MCF 10A (cell line): ENCODE measurements around the gene OR52B6. TPM values are rescaled to one million over a fixed set of nuclear protein-coding genes. Genes with fewer than 3 reads are reported as not detected.

ENCODE experiments used
- BruUV-seq: library from RNA; stranded (reverse); fragments of 400-500 nt; replicated peaks from 2 replicates; lab custom pipeline; 2021; lab: Mats Ljungman, UMichigan
- CTCF ChIA-PET: fragments of 300-600 bp; sonication (Branson Sonifier 250); formaldehyde crosslinking; extraction: SDS; loops from one replicate; lab custom pipeline; 2021; ENCODE audit warnings: antibody characterized with exemption, inconsistent platforms; lab: Yijun Ruan, JAX
- POLR2A ChIA-PET: fragments of 300-600, 350-650 bp; sonication (Branson Sonifier 250); formaldehyde crosslinking; extraction: SDS; loops from one replicate; lab custom pipeline; 2020; ENCODE audit warnings: antibody characterized with exemption, inconsistent platforms; lab: Yijun Ruan, JAX
- DNase-seq: peaks from one replicate; pipeline ENCODE4 v3.0.0-alpha.2; 2018; ENCODE audit not compliant: unreplicated experiment
- H3K27ac Mint-ChIP-seq: one replicate; pipeline ENCODE4 v1.8.0; 2022; ENCODE audit warnings: mild to moderate bottlenecking, low read depth, mixed read lengths; ENCODE audit not compliant: unreplicated experiment
- H3K27me3 Mint-ChIP-seq: one replicate; pipeline ENCODE4 v1.8.0; 2022; ENCODE audit warnings: mixed read lengths; ENCODE audit not compliant: insufficient read depth, unreplicated experiment
- H3K36me3 Mint-ChIP-seq: one replicate; pipeline ENCODE4 v1.8.0; 2022; ENCODE audit warnings: mild to moderate bottlenecking, moderate library complexity, mixed read lengths; ENCODE audit not compliant: insufficient read depth, unreplicated experiment
- H3K4me1 Mint-ChIP-seq: one replicate; pipeline ENCODE4 v1.8.0; 2022; ENCODE audit warnings: mixed read lengths; ENCODE audit not compliant: insufficient read depth, unreplicated experiment
- H3K4me3 Mint-ChIP-seq: one replicate; pipeline ENCODE4 v1.8.0; 2022; ENCODE audit warnings: mild to moderate bottlenecking, moderate library complexity, mixed read lengths; ENCODE audit not compliant: unreplicated experiment
- H3K9me3 Mint-ChIP-seq: one replicate; pipeline ENCODE4 v1.8.0; 2022; ENCODE audit warnings: mixed read lengths; ENCODE audit not compliant: unreplicated experiment
- CTCF ChIP-seq: fragments of 200-600 bp; IDR thresholded peaks from one replicate; pipeline ENCODE4 v1.8.0; 2022; ENCODE audit warnings: antibody characterized with exemption, mild to moderate bottlenecking; ENCODE audit not compliant: unreplicated experiment
- intact Hi-C: fragments of 100-400 bp; cut with micrococcal nuclease; formaldehyde crosslinking; loops from 2 replicates; pipeline ENCODE4 v1.14.1; 2022
- total RNA-seq: library from RNA; stranded (reverse); gene quantifications from 2 replicates; pipeline ENCODE4 v1.2.3, GENCODE V29; 2022

Gene OR52B6
- total RNA-seq, 1 experiment from 2014 or later = not detected

GRCh38 chr11:5624489-5625279, 44.0 kb downstream of the OR52B6 start, which contains the start of gene TRIM34:
TRIM34 (plus strand) TSS chr11:5625001; CDS start chr11:5632332, 7,331 bp downstream.
- Mint-ChIP-seq H3K9me3 (no peaks in the 10 kb centered on the region), H3K27me3 (no peaks in the 10 kb centered on the region), H3K4me1 (peaks cover 31% of the 10 kb centered on the region), H3K27ac (peak within 1 kb of the TSS; percentile 57), H3K36me3 (peaks cover 5% of the 10 kb centered on the region), H3K4me3 (peak within 1 kb of the TSS; percentile 81)
- intact Hi-C loops = loop anchor here (2.0 kb wide), 1 partner anchor 60 kb away; the partner anchor contains the start of gene TRIM5
- no peak for TF ChIP-seq CTCF
- peak; percentile 83 for DNase-seq
- no TSS peak for BruUV-seq
- CTCF ChIA-PET = interaction anchor here (2.0 kb wide), 1 partner anchor 60 kb away, joined by 5 read pairs; the partner anchor contains the start of gene TRIM5
- POLR2A ChIA-PET = interaction anchor here (0.6 to 1.7 kb wide), 4 partner anchors 19 to 65 kb away, joined by 3 to 12 read pairs (median 4); partner anchors contain the start of genes TRIM22 and TRIM5

GRCh38 chr11:5625281-5625680, 44.6 kb downstream of the OR52B6 start:
- no peak for DNase-seq
- Mint-ChIP-seq H3K4me1 (peaks cover 30% of the 10 kb centered on the region), H3K27ac (peak overlapping the region; percentile 57), H3K4me3 (peak overlapping the region; percentile 81), H3K9me3 (no peaks in the 10 kb centered on the region), H3K27me3 (no peaks in the 10 kb centered on the region), H3K36me3 (peaks cover 5% of the 10 kb centered on the region)
- POLR2A ChIA-PET = interaction anchor here (0.7 to 1.7 kb wide), 2 partner anchors 19 to 65 kb away, joined by 5 to 12 read pairs; partner anchors contain the start of gene TRIM22
- intact Hi-C loops = loop anchor here (2.0 kb wide), 1 partner anchor 60 kb away; the partner anchor contains the start of gene TRIM5
- BruUV-seq = no TSS peak
- CTCF ChIA-PET = interaction anchor here (2.0 kb wide), 1 partner anchor 59 kb away, joined by 5 read pairs; the partner anchor contains the start of gene TRIM5
- no peak for TF ChIP-seq CTCF

GRCh38 chr11:5626196-5626595, 45.5 kb downstream of the OR52B6 start:
- Mint-ChIP-seq H3K36me3 (peaks cover 5% of the 10 kb centered on the region), H3K27ac (peak overlapping the region; percentile 89), H3K9me3 (no peaks in the 10 kb centered on the region), H3K4me1 (peaks cover 21% of the 10 kb centered on the region), H3K4me3 (peak overlapping the region; percentile 81), H3K27me3 (no peaks in the 10 kb centered on the region)
- ChIA-PET CTCF (interaction anchor here (1.2 kb wide), 1 partner anchor 26 kb away, joined by 5 read pairs; no protein-coding TSS in a partner anchor), POLR2A (no interaction called here)
- TF ChIP-seq CTCF = no peak
- BruUV-seq = no TSS peak
- peak; percentile 17 for DNase-seq
- intact Hi-C loops = no loop called here

- CTCF ChIA-PET = no interaction called here
- DNase-seq = no peak
- Mint-ChIP-seq H3K27ac (no peak overlapping the region), H3K9me3 (no peaks in the 10 kb centered on the region), H3K27me3 (no peaks in the 10 kb centered on the region), H3K4me1 (peaks cover 1% of the 10 kb centered on the region), H3K4me3 (no peak overlapping the region), H3K36me3 (peaks cover 5% of the 10 kb centered on the region)
- POLR2A ChIA-PET = no interaction called here
- no peak for TF ChIP-seq CTCF
- no TSS peak for BruUV-seq
- intact Hi-C loops = no loop called here
These were observed 50.7 kb downstream of the OR52B6 start for GRCh38 chr11:5631417-5631816.
